Measurements from ENCODE around the gene ZNF22.

GRCh38 chr10:44966816-44967509 is 33.8 kb upstream of the ZNF22 start:
- TF ChIP-seq POLR2A (IDR thresholded peaks at IDR 0.05) (no peak), CTCF (IDR thresholded peaks at IDR 0.05) (peak in 1 of 7 experiments; percentile 21), EP300 (IDR thresholded peaks at IDR 0.05) (no peak)

Data from stomach (tissue), 4 donors.